Activated CD8-positive, alpha-beta T cell treated with anti-CD3 and anti-CD28 coated beads for 36 hours (primary cell): ENCODE results near the gene DNAJC27. TPM values are rescaled to one million over a fixed set of nuclear protein-coding genes. Genes with fewer than 3 reads are reported as not detected.
A peak's percentile ranks its signal among the peaks of the same experiment; 100 is the strongest.

Experiments used
- ATAC-seq: fragments of 200-7000 bp; cut with Tn5 transposase; one replicate; pipeline ENCODE4 v1.10.0; 2021; ENCODE audit warnings: mild to moderate bottlenecking, moderate library complexity
- CTCF ChIA-PET: fragments of 350-600 bp; sonication (Branson Sonifier 250); formaldehyde crosslinking; loops from one replicate; lab custom pipeline; 2021; ENCODE audit warnings: antibody characterized with exemption; lab: Charles Lee
- POLR2A ChIA-PET: fragments of 350-600 bp; sonication (Branson Sonifier 250); formaldehyde crosslinking; loops from one replicate; lab custom pipeline; 2021; ENCODE audit warnings: antibody characterized with exemption; lab: Charles Lee
- DNase-seq: peaks from one replicate; pipeline ENCODE4 v3.0.0-alpha.2; 2020
- H3K27ac Mint-ChIP-seq: one replicate; pipeline ENCODE4 v1.8.0; 2021; ENCODE audit warnings: mild to moderate bottlenecking, mixed read lengths
- H3K27me3 Mint-ChIP-seq: one replicate; pipeline ENCODE4 v1.8.0; 2021; ENCODE audit warnings: mixed read lengths
- H3K36me3 Mint-ChIP-seq: one replicate; pipeline ENCODE4 v1.8.0; 2021; ENCODE audit warnings: low read depth, mixed read lengths
- H3K4me1 Mint-ChIP-seq: one replicate; pipeline ENCODE4 v1.8.0; 2021; ENCODE audit warnings: low read depth, mixed read lengths
- H3K4me3 Mint-ChIP-seq: one replicate; pipeline ENCODE4 v1.8.0; 2021; ENCODE audit warnings: mild to moderate bottlenecking, moderate library complexity, mixed read lengths
- H3K9me3 Mint-ChIP-seq: one replicate; pipeline ENCODE4 v1.8.0; 2021; ENCODE audit warnings: mixed read lengths
- intact Hi-C: fragments of 100-400 bp; cut with micrococcal nuclease; formaldehyde crosslinking; loops from one replicate; pipeline ENCODE4 v1.10.0; 2022
- total RNA-seq, 2 experiments: library from RNA; stranded (reverse); gene quantifications; one replicate each; pipeline ENCODE4 v1.2.3, GENCODE V29; 2021
- TF ChIP-seq, protein P1 (sequence below): fragments of 200-600 bp; IDR thresholded peaks from one replicate; pipeline ENCODE4 v1.8.0; 2022; ENCODE audit warnings: antibody characterized with exemption, mild to moderate bottlenecking

DNAJC27 gene
- total RNA-seq, 2 experiments from 2014 or later, result 5.2 to 6.6 TPM

DNA sequence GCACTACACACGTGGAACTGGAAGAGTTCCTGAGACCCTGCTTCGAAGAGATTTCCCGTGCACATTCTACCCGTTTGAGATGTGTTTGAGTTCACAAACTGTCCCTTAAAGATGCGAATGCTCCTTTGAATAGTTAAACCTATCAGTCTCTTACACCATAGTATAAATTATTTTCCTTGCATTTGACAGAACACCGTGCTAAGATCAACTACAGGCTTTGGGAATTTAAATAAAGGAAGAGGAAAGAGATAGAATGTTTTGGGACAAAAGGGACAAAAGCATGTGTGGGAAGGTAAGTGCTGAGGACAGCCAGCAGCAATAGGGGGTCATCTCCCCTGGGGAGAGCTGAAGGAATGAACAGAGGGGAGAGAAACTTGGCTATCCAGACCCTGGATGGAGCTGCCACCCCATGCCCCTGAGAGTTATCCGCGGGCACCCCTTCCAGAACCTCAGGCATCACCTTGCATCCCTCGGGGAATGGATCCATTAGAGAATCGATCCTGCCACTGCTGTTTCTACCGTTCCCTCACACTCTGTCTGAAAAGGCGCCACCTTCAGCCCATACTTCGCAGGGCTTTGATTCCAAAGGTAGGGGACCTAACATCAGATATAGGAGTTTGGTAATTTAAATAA, 50.8 kb downstream of the DNAJC27 start:
- Mint-ChIP-seq H3K36me3 (peaks cover 20% of the 10 kb centered on the region), H3K9me3 (no peaks in the 10 kb centered on the region), H3K4me1 (peaks cover 33% of the 10 kb centered on the region), H3K27me3 (no peaks in the 10 kb centered on the region), H3K27ac (no peak overlapping the region), H3K4me3 (peak overlapping the region; percentile 58)
- ATAC-seq (no peak), DNase-seq (peak; percentile 38)
- ChIA-PET POLR2A (interaction anchor here (1.4 kb wide), 1 partner anchor 24 kb away, joined by 4 read pairs; no protein-coding TSS in a partner anchor), CTCF (interaction anchor here (1.1 kb wide), 1 partner anchor 512 kb away, joined by 3 read pairs; no protein-coding TSS in a partner anchor)
- TF ChIP-seq, protein P1, sequence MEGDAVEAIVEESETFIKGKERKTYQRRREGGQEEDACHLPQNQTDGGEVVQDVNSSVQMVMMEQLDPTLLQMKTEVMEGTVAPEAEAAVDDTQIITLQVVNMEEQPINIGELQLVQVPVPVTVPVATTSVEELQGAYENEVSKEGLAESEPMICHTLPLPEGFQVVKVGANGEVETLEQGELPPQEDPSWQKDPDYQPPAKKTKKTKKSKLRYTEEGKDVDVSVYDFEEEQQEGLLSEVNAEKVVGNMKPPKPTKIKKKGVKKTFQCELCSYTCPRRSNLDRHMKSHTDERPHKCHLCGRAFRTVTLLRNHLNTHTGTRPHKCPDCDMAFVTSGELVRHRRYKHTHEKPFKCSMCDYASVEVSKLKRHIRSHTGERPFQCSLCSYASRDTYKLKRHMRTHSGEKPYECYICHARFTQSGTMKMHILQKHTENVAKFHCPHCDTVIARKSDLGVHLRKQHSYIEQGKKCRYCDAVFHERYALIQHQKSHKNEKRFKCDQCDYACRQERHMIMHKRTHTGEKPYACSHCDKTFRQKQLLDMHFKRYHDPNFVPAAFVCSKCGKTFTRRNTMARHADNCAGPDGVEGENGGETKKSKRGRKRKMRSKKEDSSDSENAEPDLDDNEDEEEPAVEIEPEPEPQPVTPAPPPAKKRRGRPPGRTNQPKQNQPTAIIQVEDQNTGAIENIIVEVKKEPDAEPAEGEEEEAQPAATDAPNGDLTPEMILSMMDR, result peak; percentile 50
- intact Hi-C loops, result no loop called here

DNA sequence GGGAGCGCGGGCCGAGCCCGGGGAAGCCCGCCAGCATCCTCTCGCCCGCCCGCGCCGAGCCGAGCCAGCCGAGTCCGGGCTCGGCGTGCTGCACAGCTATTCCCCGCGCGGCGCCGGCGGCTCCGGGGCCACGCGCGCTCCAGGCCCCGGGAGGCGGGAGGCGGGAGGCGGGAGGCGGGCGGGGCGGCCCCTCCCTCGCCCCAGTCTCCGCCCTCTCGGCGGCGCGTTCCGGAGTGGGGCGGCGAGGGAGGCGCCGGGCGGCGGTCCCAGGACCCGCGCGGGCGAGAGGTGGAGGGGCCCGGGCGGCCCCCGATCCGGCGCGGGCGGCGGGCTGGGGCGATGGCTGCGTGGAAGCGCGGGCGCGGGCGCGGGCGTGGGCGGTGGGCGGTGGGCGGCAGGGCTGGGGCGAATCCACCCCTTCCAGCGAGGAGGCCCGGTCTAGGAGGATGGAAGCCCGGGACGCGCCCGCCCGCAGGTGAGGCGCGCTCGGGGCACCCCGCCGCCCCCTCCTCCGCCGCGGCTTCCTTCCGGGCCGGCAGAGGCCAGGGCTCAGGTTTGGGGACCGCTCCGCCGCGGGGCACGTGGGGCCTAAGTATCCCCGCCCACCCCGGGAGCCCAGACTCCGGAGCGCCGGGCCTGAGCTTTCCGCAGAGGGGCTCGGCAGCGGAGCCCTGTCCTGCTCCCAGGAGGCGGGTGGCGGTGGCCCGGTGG, 51.5 kb downstream of the DNAJC27 start, which contains the start of gene ADCY3:
ADCY3 (minus strand) TSS at position 140 of the 711 bp plus-strand sequence. CDS start 1,250 bp downstream, outside the sequence.
- Mint-ChIP-seq H3K4me3 (peak within 1 kb of the TSS; percentile 89), H3K36me3 (peaks cover 20% of the 10 kb centered on the region), H3K27ac (peak within 1 kb of the TSS; percentile 88), H3K4me1 (peaks cover 33% of the 10 kb centered on the region), H3K27me3 (no peaks in the 10 kb centered on the region), H3K9me3 (no peaks in the 10 kb centered on the region)
- intact Hi-C loops, result no loop called here
- peak; percentile 78 for DNase-seq
- CTCF ChIA-PET, result interaction anchor here (1.1 kb wide), 1 partner anchor 511 kb away, joined by 3 read pairs; no protein-coding TSS in a partner anchor
- POLR2A ChIA-PET, result interaction anchor here (0.6 to 2.8 kb wide), 5 partner anchors 8 to 128 kb away, joined by 3 to 9 read pairs (median 3); partner anchors contain the start of genes CENPO and PTRHD1
- peak; percentile 60 for ATAC-seq
- TF ChIP-seq, protein P1, result no peak

DNA sequence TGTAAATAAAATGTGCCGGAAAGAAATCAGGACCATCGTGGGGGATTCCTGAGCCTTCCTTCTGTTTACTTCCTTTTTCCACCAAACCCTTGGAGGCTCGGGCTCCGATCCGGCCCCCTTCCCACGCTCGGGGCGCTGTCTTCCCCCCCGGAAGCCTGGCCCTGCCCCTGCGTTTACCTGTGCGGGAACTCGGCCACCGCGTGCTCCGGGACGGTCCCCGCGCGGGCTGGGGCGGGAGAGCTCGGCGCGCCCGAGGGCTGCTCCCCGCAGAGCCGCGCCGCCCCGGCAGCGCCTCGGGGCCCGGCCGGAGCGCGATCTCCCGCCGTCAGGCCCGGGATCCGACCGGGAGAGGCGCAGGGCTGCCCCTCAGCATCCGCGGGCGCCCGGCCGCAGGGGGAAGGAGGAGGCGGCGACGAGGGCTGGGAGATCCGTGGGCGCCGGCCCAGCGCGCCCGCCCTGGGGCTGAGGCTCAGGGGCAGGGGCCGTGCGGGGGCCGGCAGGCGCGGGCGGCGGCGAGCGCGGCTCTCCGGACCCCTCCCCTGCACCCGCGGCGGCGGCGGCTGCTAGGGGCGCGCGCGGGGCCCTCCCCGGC, 52.2 kb downstream of the DNAJC27 start:
- DNase-seq, result peak; percentile 34
- TF ChIP-seq, protein P1, result no peak

DNA sequence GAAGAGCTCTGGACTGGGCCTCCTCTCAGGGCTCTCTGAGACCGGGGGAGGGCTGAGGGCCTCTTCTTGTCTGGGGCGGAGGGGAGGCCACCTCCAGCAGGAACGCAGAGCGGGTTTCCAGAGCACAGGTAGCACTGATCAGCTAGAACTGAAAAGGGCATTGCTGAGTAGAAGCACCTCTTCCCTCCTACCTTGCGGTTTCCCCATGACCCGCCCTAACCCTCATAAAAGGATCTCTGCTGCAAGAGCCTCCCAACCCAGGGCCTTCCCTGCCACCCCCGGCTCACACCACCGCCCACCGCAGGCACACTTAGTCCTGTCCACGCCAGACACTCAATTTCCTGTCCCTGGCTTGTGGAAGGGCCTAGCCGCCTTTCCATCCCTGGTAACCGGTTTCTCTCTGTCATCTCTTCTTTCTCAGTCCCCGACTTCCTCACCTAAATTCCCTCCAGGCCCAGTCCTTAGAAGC, 52.7 kb downstream of the DNAJC27 start:
- TF ChIP-seq, protein P1, result no peak
- ChIA-PET CTCF (interaction anchor here (1.5 kb wide), 1 partner anchor 91 kb away, joined by 3 read pairs; no protein-coding TSS in a partner anchor), POLR2A (interaction anchor here (0.7 to 2.8 kb wide), 3 partner anchors 9 to 78 kb away, joined by 3 to 9 read pairs (median 3); no protein-coding TSS in a partner anchor)
- peaks cover 28% of the 10 kb centered on the region for H3K36me3 Mint-ChIP-seq
- intact Hi-C loops, result no loop called here
- peak; percentile 87 for DNase-seq
- H3K4me3 Mint-ChIP-seq, result peak overlapping the region; percentile 89
- H3K4me1 Mint-ChIP-seq, result peaks cover 38% of the 10 kb centered on the region
- H3K27ac Mint-ChIP-seq, result peak overlapping the region; percentile 88
- no peaks in the 10 kb centered on the region for H3K9me3 Mint-ChIP-seq
- H3K27me3 Mint-ChIP-seq, result no peaks in the 10 kb centered on the region
- ATAC-seq, result peak; percentile 46

More for the DNA sequence above, 52.2 kb downstream of the DNAJC27 start:
- H3K4me3 Mint-ChIP-seq, result peak overlapping the region; percentile 89
- ChIA-PET POLR2A (interaction anchor here (0.6 to 2.8 kb wide), 4 partner anchors 9 to 127 kb away, joined by 3 to 9 read pairs (median 3); partner anchors contain the start of genes CENPO and PTRHD1), CTCF (interaction anchor here (1.5 kb wide), 1 partner anchor 92 kb away, joined by 3 read pairs; no protein-coding TSS in a partner anchor)
- H3K9me3 Mint-ChIP-seq, result no peaks in the 10 kb centered on the region
- peaks cover 38% of the 10 kb centered on the region for H3K4me1 Mint-ChIP-seq
- H3K27ac Mint-ChIP-seq, result peak overlapping the region; percentile 88
- H3K36me3 Mint-ChIP-seq, result peaks cover 26% of the 10 kb centered on the region
- peak; percentile 25 for ATAC-seq
- intact Hi-C loops, result no loop called here
- no peaks in the 10 kb centered on the region for H3K27me3 Mint-ChIP-seq
